Suppressor macrophage (primary cell): ENCODE data around the gene CHGA.

Experiments
- DNase-seq, 4 experiments: peaks; one replicate each; pipeline ENCODE4 v3.0.0-alpha.2; 2020 to 2022

Gene CHGA

DNA sequence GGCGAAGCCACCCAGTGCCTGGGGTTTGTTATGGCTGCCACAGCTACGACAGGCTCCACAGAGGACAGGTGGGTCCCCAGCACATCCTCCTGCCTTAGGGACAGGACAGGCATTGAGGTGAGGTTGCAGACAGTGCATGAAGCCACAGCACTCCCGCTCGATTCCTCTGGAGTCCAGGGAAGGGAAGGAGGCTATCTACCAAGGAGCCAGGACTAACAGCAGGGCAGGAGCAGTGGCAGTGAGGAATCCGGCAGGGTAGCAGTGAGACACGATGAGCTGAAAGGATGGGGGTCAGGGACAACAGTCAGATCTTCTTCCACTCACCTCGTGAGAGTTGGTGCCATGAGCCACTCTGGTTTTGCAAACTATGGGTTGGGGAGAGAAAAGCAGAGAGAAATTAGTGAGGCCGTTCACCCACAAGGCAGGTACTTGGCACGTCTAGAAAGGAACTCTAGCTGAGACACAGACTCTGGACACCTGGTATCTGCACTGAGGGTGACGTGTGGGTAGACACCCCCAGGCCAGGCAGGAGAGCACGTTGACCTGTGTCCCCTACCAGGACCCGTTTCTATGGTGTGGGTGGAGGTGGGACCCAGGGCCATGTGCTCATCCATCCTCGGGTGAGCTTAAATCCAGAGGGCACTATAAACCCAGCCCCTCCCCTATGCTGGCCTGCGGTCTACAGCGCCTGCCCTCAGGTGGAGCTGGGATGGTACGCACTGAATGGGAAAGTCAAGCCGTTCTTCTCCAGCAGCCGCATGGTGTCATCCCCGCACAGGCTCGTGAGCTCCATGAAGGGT lies 39.3 kb downstream of the CHGA start:
- no peak for DNase-seq

DNA sequence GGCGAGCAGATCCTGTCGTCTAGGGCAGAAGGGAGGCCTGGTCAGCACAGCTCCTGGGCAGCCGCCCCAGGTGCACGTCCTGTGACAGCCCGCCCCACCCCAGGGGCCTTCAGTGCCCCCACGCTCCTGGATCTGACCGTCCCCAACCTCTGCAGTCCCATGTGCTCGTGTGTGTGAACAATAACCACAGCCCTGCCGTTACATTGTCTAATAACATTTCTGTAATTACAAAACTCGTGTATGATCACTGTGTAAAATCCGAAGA lies 39.8 kb downstream of the CHGA start:
- no peak for DNase-seq

DNA sequence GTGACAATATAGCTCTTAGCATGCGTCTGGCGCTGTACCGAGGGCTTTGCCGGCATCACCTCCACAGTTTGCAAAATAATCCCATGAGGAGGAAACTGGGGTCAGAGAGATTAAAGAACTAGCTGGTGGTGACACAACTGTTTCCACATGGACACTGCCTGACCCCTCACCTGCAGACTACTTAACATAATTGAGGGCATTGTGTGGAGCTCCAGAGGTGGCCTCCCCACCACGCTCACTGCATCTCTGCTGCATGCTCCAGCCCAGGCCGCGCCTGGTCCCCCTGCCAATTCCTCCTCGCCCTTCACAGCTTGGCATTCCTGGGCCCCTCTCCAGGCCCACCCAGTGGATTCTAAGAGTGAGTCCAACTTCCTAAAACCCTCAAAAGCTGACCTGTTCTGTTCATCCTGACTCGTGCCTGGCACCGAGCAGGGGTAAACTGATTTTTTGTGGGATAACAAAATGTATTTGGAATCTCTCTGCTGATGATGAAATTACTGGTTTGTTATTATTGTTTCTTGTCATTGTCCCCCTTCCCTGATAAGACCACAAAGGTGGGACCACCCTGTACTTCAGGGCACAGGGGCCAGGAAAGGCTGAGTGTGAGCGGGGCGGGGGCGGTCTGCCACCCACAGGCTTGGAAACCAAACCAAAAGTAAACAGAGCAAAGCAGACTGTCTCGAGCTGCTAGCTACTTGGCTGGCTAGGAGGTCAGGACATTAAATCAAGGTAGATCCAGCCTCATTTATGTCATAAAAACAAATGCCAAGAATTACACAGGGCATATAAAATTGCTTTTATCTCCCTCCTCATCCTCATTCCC lies 40.6 kb downstream of the CHGA start:
- DNase-seq = no peak

DNA sequence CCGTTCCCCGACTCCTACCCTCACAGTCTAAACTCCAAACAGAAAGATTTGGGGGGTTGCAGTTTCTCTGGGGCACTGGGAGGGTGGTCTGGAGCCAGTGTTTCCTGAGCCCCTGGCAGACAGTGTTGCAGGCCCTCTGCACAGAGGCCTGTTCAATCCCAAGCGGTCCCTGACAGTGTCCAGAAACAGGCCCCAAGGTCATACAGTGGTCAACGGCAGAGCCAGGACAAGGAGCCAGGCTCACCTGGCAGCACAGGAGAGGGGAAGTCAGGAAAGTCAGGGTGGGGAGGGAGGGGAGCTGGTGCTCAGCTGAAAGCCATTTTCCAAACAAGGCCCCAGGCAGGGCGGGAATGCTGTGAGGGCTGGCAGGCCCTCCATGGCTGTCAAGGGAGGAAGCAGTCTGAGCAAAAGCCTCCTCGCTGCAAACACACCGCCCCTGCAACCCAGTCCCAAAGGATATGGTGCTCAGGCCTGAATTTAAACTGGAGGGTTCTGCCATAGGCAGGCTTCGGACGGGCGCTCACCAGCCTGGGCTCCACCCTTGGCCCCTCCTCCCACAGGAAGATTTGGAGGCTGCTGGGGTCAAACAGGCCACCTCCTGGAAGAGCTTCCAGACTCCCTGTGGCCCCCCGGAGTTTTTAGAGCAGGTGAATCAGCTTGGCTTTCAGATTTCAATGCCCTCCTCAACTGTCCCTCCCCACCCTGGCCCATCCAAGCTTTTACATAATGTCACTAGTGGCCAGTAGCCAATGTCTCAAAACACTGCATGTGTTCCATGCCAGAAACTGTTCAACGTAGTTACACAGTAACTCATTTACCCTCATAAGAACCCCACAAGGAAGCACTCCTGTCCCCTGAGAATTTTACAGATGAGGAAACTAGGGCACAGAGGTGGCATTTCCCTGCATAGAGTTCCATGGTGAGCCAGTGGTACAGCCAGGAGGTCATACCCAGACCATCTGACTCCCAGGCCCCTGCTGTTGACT lies 41.5 kb downstream of the CHGA start:
- DNase-seq = no peak

DNA sequence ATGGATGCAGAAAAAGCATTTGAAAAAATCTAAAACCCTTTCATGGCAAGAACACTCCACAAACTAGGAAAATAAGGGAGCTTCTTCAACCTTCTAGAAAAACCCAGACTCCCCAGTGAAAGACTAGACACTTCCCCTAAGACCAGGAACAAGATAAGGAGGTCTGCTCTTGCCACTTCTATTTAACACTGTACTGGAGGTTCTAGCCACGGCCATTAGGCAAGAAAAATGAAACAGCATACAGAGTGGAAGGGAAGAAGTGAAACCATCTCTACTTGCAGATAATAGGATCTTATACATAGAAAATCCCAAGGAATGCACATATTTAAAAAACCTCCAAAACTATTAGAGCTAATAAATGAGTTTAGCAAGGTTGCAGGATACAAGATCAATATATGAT lies 42.3 kb downstream of the CHGA start:
- DNase-seq = peak in 2 of 4 experiments; percentile 17 to 50

DNA sequence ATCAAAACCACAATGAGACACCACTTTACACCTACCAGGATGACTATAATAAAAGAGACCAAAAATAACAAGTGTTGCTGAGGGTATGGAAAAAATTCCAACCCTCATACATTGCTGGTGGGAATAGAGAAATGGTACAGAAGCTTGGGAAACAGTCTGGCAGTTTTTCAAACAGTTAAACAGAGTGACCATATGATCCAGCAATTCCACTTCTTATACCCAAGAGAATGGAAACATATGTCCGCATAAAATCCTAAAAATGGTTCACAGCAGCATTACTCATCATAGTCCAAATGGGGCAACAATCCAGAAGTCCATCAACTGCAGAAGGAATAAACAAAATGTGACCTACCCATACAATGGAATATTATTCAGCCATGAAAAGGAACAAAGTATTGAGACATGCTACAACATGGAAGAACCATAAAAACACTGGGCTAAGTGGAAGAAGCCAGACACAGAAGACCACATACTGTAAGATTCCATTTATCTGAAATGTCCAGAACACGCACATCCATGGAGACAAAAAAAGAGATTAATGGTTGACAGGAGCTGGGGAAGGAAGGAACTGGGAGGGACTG lies 44.5 kb downstream of the CHGA start:
- no peak for DNase-seq

DNA sequence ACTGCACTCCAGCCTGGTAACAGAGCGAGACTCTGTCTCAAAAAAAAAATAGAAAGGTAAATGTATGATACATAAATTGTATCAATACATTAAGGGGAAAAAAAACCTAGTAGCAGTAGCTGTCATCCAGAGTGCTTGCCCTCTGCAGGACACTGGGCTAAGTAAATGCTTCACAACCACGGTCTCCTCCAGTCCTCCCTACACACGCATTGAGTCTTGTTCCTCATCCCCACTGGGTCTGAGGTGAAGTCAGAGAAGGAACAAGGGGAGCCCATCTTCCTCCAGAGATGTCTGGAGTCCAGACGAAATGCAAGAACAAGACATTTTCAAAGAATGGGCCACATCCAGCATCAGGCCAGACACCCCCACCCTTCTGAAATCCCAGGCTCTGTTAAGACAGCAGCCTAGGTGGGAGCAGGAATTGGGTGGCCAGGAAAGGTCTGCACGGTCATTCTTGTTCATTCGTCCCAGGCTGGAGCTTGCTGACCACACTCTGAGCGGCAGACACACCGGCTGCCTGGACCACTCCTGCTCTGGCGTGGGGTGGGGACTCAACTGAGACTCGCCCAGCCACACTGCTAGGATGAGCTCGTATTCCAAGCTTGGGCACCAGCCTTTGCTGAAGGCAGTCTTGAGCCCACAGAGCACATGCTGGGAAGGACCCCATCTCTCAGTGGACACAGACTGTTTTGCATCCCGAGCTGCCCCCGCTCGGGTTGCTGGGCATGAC lies 45.5 kb downstream of the CHGA start:
- peak in 2 of 4 experiments; percentile 12 to 23 for DNase-seq

DNA sequence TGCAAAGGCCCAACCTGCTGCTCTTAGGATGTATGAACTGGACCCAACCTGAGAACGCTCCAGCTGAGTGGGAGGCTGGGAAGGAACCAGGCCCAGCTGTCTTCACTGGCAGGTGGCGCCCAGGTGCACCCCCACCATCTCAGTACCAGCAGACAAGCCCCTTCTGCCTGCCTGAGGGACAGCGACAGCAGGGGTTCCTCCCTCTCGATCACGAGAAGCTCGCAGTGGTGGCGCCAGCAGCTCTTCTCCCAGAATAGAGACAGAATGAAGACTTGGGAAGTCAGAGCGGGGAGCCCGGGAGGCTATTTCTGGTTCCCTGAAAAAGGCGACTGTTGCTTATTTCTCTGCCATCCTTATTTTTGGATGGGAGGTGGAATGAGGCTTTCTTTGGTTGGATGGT lies 46.5 kb downstream of the CHGA start:
- no peak for DNase-seq

DNA sequence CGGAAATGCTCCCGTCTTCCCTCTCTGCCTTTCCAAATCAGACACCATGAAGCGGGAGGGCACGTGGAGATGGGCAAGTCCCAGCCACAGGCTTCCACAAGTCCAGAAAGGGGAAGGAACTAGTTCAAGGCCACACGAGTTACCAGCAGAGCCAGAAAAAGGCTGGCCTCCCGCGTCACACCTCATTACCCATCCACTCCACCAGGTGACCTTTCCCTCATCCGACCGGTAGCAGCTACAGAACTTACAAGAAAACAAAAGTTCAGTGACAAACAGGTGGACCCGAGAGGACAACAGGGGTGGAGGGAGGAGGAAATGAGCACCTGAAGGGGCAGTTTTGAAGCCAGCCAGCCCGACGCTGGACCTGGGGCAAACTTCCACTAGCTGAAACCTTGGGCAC lies 46.9 kb downstream of the CHGA start:
- DNase-seq = peak in 1 of 4 experiments; percentile 12

DNA sequence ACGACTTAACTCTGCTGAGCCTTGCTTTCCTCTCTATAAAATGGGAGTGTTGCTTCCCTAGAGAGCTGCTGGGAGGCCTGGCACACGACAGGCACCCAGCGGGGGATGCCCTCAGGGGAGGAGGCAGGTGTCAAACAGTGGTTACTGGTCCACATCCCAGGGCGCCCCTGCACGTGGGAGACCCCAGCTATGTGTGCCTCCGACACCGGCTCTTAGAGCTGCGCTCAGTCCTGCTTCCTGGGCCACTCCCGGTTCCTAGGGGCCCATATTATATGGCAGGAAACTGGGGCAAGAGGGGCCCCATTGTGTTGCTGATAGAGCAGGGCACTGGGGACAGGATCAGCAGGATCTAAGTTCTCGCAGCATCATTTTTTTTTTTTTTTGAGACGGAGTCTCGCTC lies 47.3 kb downstream of the CHGA start:
- DNase-seq = no peak

DNA sequence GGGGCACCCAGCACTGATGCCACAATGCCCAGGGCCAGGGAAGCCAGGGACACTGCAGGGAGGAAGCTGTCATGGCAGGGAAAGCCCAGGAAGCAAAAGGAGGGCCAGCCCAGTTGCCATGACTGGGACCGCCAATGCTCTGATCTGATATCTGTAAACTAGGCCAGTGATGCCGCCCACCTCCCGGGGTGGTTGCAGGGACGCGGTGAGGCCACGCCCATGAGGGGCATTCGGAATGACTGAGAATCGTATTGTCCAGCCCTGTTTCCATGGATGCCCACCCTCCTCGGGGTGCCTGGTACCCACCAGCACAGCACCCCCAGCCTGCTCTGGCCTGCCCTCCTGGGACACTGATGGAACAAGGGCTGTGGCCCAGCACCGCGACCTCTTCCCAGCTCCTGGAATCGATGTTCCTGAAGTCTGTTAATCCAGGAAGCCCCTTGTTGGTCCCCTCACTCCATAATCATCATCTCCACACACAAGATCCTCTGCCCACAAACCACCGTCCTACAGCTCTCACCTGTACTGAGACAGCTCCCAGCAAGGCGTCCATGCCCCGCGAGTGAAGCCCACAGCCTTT lies 48.7 kb downstream of the CHGA start:
- DNase-seq = no peak

DNA sequence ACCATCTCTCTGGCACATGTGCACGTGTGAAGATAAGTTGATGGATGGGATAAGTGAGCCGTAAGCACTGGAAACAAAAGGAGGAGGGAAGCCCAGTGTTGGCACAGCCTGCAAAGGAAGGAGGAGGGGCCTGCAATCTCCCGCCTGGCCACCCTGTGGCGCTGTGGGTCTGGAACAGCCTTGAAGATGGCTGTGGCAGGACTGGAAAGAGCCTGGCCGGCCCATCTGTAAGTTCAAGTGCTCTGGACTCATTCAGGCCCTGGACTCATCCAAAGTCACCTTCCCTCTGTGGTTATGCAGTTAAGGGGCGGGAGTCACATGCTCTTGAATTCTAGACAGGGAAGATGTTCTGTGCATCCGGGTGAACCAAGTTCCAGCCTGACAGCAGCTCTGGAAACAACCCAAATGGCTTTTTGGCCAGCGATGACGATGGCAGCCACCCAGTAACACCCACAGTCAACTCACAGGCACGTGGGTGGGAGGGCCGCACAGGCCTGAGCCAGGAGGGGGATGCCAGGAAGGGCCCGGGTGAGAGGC lies 50.4 kb downstream of the CHGA start:
- DNase-seq = peak; percentile 34 to 57 (median 46)

DNA sequence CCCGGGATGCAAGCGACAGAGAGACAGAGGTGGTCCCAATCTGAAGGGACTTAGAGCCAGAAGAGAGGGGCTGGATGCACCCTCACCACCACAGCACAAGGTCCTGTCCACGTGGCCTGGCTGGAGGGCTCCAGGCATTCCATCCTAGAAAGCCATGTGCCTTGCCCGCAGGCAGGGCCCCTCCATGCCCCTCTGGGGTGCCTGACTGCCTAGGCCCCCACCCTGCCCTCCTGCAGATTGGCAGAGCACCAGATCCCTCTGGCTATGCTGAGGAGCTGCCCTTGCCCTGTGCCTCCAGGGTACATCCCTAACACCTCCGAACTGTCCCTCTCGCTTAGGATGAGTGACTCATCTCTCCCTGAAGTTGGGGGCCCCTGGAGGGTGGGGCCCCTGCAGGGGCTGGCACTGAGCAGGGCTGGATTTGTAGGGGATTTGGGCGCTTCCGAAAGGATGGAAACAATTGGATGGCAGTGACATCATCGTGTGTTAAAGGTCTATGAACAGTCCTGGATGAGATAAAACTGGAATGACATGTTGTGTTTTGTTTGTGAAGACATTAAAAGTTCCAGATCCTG lies 50.9 kb downstream of the CHGA start:
- no peak for DNase-seq

DNA sequence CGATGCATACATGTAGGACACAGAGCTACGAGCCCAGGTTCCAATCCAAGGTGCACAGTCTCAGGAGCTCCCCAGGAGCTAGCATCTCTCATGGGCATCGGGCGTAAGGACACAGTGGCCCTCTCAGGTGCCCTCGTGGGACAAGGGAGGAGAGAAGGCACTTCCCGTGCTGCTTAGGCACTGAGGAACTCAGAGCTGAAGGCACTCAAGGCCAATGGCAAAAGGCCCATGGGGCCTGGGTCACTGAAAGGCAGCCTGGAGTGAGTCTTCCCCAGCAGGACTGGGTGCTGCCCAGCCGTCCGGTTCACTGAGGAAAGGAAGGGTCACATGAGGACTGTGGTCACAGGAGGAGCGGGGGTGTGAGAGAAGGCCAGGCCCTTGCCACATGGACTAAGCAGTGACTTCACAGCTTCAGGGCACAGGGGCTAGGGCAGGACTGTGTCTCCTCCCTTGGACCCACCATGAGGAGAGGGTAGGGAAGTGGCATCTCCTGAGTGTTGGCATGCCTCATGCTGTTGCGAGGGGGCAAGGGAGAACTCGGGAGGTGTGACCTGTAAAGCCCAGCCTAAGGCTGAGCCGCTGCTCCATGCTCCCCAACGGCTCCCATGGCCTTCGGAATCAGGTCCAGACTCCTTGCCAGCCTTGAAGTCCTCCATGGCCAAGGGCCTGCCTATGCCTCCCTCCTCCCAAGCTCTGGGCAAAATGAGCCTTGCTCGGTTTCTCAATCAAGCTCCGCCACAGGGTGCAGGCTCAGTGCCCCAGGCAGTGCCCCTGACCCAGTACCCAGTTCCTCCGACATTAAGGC lies 51.8 kb downstream of the CHGA start:
- peak in 3 of 4 experiments; percentile 20 to 23 (median 21) for DNase-seq

DNA sequence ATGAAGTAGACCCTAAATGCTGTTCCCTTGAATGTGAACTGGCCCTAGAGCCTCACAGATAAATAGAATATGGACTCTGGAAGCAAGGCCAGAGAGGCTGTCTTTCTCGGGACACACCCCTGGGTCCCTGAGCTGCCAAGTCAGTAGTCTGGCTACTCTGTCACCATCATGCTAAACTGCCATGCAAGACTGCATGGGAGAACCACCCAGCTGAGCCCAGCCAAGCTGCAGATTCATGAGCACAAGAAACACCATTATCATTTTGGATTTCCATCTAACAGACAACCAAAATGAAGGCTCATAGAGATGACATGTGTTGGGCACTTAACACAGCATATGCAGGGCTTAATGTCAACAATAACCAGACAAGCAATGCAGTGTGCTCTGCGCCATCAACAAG lies 53.3 kb downstream of the CHGA start:
- no peak for DNase-seq

DNA sequence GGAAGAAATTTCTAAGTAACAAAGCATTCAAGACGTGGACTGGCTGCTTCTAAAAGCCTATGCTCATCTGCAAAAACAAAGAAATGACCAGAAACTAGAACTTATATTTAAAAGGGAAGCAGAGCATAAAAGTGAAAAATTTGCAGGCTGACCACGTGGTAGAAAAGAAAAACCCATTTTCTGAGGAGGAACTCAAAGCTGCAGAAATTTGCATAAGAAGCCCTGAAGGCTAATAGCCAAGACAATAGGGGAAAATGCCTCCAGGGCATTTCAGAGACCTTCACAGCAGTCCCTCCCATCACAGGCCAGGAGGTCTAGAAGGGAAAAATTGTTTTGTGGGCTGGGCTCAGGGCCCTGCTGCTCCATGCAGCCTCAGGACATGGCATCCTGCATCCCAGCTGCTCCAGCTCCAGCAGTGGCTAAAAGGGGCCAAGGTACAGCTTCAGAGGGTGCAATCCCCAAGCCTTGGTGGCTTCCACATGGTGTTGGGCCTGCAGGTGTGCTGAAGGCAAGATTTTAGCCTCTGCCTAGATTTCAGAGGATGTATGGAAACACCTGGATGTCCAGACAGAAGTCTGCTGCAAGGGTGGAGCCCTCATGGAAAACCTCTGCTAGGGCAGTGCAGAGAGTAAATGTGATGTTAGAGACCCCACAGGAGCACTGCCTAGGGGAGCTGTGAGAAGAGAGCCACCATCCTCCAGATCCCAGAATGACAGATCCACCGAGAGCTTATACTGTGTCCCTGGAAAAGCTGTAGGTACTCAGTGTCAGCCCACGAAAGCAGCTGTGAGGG lies 55.5 kb downstream of the CHGA start:
- peak; percentile 5 to 52 (median 28) for DNase-seq

DNA sequence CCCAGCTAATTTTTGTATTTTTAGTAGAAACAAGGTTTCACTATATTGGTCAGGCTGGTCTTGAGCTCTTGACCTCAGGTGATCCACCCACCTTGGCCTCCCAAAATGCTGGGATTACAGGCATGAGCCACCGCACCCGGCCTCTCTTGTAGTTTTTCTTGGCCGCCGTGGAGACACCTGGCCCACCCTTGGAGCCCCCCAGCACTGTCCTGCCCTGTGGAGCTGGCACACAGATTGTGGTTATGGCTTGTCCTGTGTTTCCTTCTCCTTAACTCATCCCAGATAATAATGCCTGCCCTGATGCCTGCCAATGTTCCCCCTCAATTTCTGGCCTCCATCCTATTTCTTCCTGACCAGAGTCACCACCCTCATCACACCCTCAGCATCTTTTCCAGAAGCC lies 57.9 kb downstream of the CHGA start:
- DNase-seq = no peak

DNA sequence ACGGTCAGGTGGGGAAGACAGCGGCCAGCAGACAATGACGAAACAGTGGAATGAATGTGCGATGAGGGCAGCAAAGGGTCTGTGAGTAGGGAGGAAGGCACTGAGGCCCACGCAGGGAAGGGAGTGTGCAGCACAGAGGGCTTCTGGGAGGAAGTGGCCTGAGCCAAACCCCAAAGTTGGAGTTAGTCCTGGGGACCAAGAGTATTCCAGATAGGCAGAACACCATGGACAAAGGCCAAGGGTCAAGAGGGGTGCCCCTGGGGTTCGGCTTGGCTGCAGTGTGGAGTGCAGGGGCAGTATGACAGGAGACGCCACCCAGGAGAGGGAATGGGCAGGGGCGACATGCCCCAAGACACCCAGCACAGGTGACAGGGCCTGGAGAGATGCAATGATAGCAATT lies 58.8 kb downstream of the CHGA start:
- DNase-seq = no peak

DNA sequence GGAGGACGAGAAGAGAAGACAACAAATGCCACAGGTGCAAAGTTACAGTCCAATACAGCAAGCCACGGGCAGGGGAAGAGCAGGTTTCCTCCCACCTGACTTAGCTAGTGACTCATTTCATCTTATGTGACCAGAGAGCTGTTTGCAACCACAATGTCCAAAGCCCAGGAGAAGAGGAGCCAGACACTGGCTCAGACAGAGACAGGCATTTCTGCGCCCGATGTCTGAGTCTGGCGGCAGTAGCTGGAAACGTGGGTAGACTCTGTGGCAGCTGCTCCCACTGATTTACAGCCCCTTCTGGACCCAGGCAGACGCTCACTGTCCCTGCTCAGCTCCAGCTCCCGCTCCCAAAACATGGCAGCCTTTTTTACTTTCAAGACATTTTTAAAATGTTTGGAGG lies 60.0 kb downstream of the CHGA start:
- no peak for DNase-seq
